HepG2 (cell line): ENCODE data around the gene BCAR3. TPM values are rescaled to one million over a fixed set of nuclear protein-coding genes. Genes with fewer than 3 reads are reported as not detected.

ENCODE experiments used
- CREB1 ChIP-seq, 2 experiments: fragments of 450-650 bp in 1 of 2; IDR thresholded peaks; 2 replicates each; pipeline ENCODE4 v1.6.1; 2016 to 2017; ENCODE audit warnings: control low read depth in 1 of 2, mild to moderate bottlenecking in 1 of 2, missing compliant biosample characterization in 1 of 2, missing genetic modification characterization in 1 of 2
- CREM ChIP-seq, 2 experiments: sonication (generic) in 1 of 2; formaldehyde crosslinking in 1 of 2; IDR thresholded peaks; 2 replicates each; pipeline versions ENCODE4 v1.4.0 to v1.6.1; 2016 to 2020; ENCODE audit warnings: antibody characterized with exemption in 1 of 2, mild to moderate bottlenecking in 1 of 2, missing genetic modification reagents in 1 of 2
- DNMT1 ChIP-seq: sonication (generic); formaldehyde crosslinking; IDR thresholded peaks from 2 replicates; pipeline ENCODE4 v1.5.1; 2020; ENCODE audit warnings: mild to moderate bottlenecking, missing genetic modification reagents
- EP300 ChIP-seq, 3 experiments: sonication (generic) in 1 of 3; formaldehyde crosslinking in 1 of 3; IDR thresholded peaks; 2 replicates each; pipeline versions ENCODE4 v1.5.1 to v1.6.1; 2011 to 2020; ENCODE audit warnings: low read depth in 2 of 3, low read length in 2 of 3, borderline replicate concordance in 1 of 3, improper control_type of control experiment in 1 of 3, mild to moderate bottlenecking in 1 of 3, missing genetic modification reagents in 1 of 3, moderate library complexity in 1 of 3
- FOXA3 ChIP-seq: IDR thresholded peaks from 2 replicates; pipeline ENCODE4 v1.6.1; 2016; ENCODE audit warnings: missing genetic modification reagents, missing compliant biosample characterization
- GATAD2A ChIP-seq: IDR thresholded peaks from 2 replicates; pipeline ENCODE4 v1.6.1; 2016
- GFI1 ChIP-seq: sonication (generic); formaldehyde crosslinking; IDR thresholded peaks from 2 replicates; pipeline ENCODE4 v1.5.0; 2020; ENCODE audit warnings: missing genetic modification reagents, mild to moderate bottlenecking, borderline replicate concordance
- HNF4G ChIP-seq, 2 experiments: sonication (generic) in 1 of 2; formaldehyde crosslinking in 1 of 2; IDR thresholded peaks; 2 replicates each; pipeline versions ENCODE4 v1.4.0 to v1.6.1; 2011 to 2020; ENCODE audit warnings: borderline replicate concordance in 2 of 2, low read depth in 2 of 2, mild to moderate bottlenecking in 2 of 2, low read length in 1 of 2, missing genetic modification reagents in 1 of 2, moderate library complexity in 1 of 2
- HNRNPH1 ChIP-seq: fragments of 200-400 bp; formaldehyde crosslinking; optimal IDR thresholded peaks from 2 replicates; pipeline ENCODE3; 2017; ENCODE audit warnings: mild to moderate bottlenecking, low read depth, low read length
- NFYC ChIP-seq: IDR thresholded peaks from 2 replicates; pipeline ENCODE4 v1.6.1; 2016; ENCODE audit warnings: missing genetic modification reagents, missing compliant biosample characterization
- REPIN1 ChIP-seq: sonication (generic); formaldehyde crosslinking; IDR thresholded peaks from 2 replicates; pipeline ENCODE4 v1.8.0; 2022; ENCODE audit warnings: missing genetic modification reagents, low read depth, mild to moderate bottlenecking, borderline replicate concordance
- SAFB2 ChIP-seq: sonication (generic); formaldehyde crosslinking; IDR thresholded peaks from 2 replicates; pipeline ENCODE4 v1.5.1; 2020; ENCODE audit warnings: missing genetic modification reagents, low read depth, mild to moderate bottlenecking, borderline replicate concordance
- SAP130 ChIP-seq: IDR thresholded peaks from 2 replicates; pipeline ENCODE4 v1.6.1; 2016; ENCODE audit warnings: low read depth
- SIN3A ChIP-seq: IDR thresholded peaks from 2 replicates; pipeline ENCODE4 v1.6.1; 2011; ENCODE audit warnings: low read depth, mild to moderate bottlenecking, control low read depth, low read length, borderline replicate concordance
- SOX13 ChIP-seq, 3 experiments: fragments of 450-650 bp in 1 of 3; sonication (generic) in 1 of 3; formaldehyde crosslinking in 1 of 3; IDR thresholded peaks in 2 of 3; conservative IDR thresholded peaks in 1 of 3; 2 replicates each; pipeline versions ENCODE4 v1.5.0 to v1.6.1; 2016 to 2020; ENCODE audit warnings: antibody characterized with exemption in 1 of 3, mild to moderate bottlenecking in 1 of 3, missing compliant biosample characterization in 1 of 3, missing genetic modification reagents in 1 of 3, moderate library complexity in 1 of 3
- SRY ChIP-seq: sonication (generic); formaldehyde crosslinking; IDR thresholded peaks from 2 replicates; pipeline ENCODE4 v1.8.0; 2022; ENCODE audit warnings: mild to moderate bottlenecking, missing genetic modification reagents
- TBX2 ChIP-seq: sonication (generic); formaldehyde crosslinking; IDR thresholded peaks from 2 replicates; pipeline ENCODE4 v1.5.0; 2020; ENCODE audit warnings: missing genetic modification reagents, mild to moderate bottlenecking, borderline replicate concordance
- TFE3 ChIP-seq: IDR thresholded peaks from 2 replicates; pipeline ENCODE4 v1.6.1; 2016
- THAP8 ChIP-seq: sonication (generic); formaldehyde crosslinking; IDR thresholded peaks from 2 replicates; pipeline ENCODE4 v1.5.1; 2020; ENCODE audit warnings: missing genetic modification reagents, mild to moderate bottlenecking, borderline replicate concordance
- ZBTB1 ChIP-seq: sonication (generic); formaldehyde crosslinking; IDR thresholded peaks from 2 replicates; pipeline ENCODE4 v1.4.0; 2020; ENCODE audit warnings: missing genetic modification reagents, borderline replicate concordance
- ZBTB21 ChIP-seq: sonication (generic); formaldehyde crosslinking; IDR thresholded peaks from 2 replicates; pipeline ENCODE4 v1.4.0; 2020; ENCODE audit warnings: missing genetic modification reagents
- ZBTB7A ChIP-seq: sonication (generic); formaldehyde crosslinking; IDR thresholded peaks from 2 replicates; pipeline ENCODE4 v1.8.0; 2022; ENCODE audit warnings: mild to moderate bottlenecking, missing genetic modification reagents
- ZFP36L1 ChIP-seq: sonication (generic); formaldehyde crosslinking; IDR thresholded peaks from 2 replicates; pipeline ENCODE4 v1.8.0; 2022; ENCODE audit warnings: mild to moderate bottlenecking, missing genetic modification reagents, moderate library complexity
- ZFY ChIP-seq: sonication (generic); formaldehyde crosslinking; IDR thresholded peaks from 2 replicates; pipeline ENCODE4 v1.4.0; 2020; ENCODE audit warnings: missing genetic modification reagents
- ZMYM2 ChIP-seq: sonication (generic); formaldehyde crosslinking; IDR thresholded peaks from 2 replicates; pipeline ENCODE4 v1.8.0; 2022; ENCODE audit warnings: mild to moderate bottlenecking, missing genetic modification reagents
- ZNF703 ChIP-seq: sonication (generic); formaldehyde crosslinking; IDR thresholded peaks from 2 replicates; pipeline ENCODE4 v1.5.1; 2020; ENCODE audit warnings: missing genetic modification reagents, mild to moderate bottlenecking, moderate library complexity, borderline replicate concordance
- ZNF770 ChIP-seq: sonication (generic); formaldehyde crosslinking; IDR thresholded peaks from 2 replicates; pipeline ENCODE4 v1.5.0; 2020; ENCODE audit warnings: mild to moderate bottlenecking, missing genetic modification reagents
- polyA plus RNA-seq, 8 experiments: library from polyadenylated mRNA; depleted of rRNA in 3 of 8; stranded (reverse) in 7 of 8; unstranded in 1 of 8; fragments of >200 nt; fragmentation: Illumina TruSeq in 4 of 8; extraction: Trizol in 4 of 8; gene quantifications; 2 replicates each; pipeline versions ENCODE4 v1.2.1 to v1.2.3, GENCODE V29; 2011 to 2016; ENCODE audit warnings: low read depth in 4 of 8, missing spikeins in 1 of 8, mixed read lengths in 1 of 8; ENCODE audit not compliant: insufficient read depth in 1 of 8
- total RNA-seq, 5 experiments: library from RNA; depleted of rRNA; stranded (reverse); fragments of >200 nt; fragmentation: Illumina TruSeq; extraction: Trizol; gene quantifications; 2 replicates each; pipeline ENCODE4 v1.2.3, GENCODE V29; 2016; ENCODE audit warnings: low read depth in 1 of 5

The BCAR3 gene
- total and polyA plus RNA-seq, 2 of the 13 experiments (the other 11 are each of a cell fraction or from before 2014, with no cell fraction given), result 3.6 to 4.8 TPM

GRCh38 chr1:93690341-93690740 is 8.7 kb upstream of the BCAR3 start (continued):
- TF ChIP-seq ZNF770 (CRISPR knock-in tag) (no peak), ZBTB1 (no peak), HNRNPH1 (no peak), REPIN1 (CRISPR knock-in tag) (no peak), SAFB2 (CRISPR knock-in tag) (no peak), DNMT1 (CRISPR knock-in tag) (no peak), ZFP36L1 (CRISPR knock-in tag) (no peak), THAP8 (CRISPR knock-in tag) (no peak), CREM (IDR thresholded peaks at IDR 0.05) (peak; percentile 21; the same call in 1 of the 2 replicates), CREM (CRISPR knock-in tag; IDR thresholded peaks at IDR 0.05) (no peak), EP300 (IDR thresholded peaks at IDR 0.05; ENCODE audit: low read depth in 2 of 2, low read length in 2 of 2) (no peak), EP300 (CRISPR knock-in tag; IDR thresholded peaks at IDR 0.05; ENCODE audit: borderline replicate concordance) (no peak), FOXA3 (CRISPR knock-in tag) (no peak), SAP130 (CRISPR knock-in tag) (peak; percentile 33; the same call in 1 of the 2 replicates), HNF4G (IDR thresholded peaks at IDR 0.05; ENCODE audit: borderline replicate concordance, low read depth, low read length) (peak; percentile 60; the same call in 1 of the 2 replicates), HNF4G (CRISPR knock-in tag; IDR thresholded peaks at IDR 0.05; ENCODE audit: borderline replicate concordance, low read depth) (no peak), TFE3 (CRISPR knock-in tag) (no peak), ZNF703 (no peak), ZFY (no peak), NFYC (no peak), GATAD2A (peak; percentile 56), GFI1 (CRISPR knock-in tag) (peak; percentile 87; the same call in 1 of the 2 replicates), ZMYM2 (CRISPR knock-in tag) (no peak), ZBTB7A (CRISPR knock-in tag) (no peak), ZBTB21 (CRISPR knock-in tag) (no peak), SRY (CRISPR knock-in tag) (no peak), SIN3A (no peak), SOX13 (IDR thresholded peaks at IDR 0.05) (no peak), SOX13 (CRISPR knock-in tag; conservative IDR thresholded peaks at IDR 0.05 in 1 of 2, IDR thresholded peaks at IDR 0.05 in 1 of 2) (no peak), TBX2 (CRISPR knock-in tag) (no peak), CREB1 (IDR thresholded peaks at IDR 0.05) (no peak), CREB1 (CRISPR knock-in tag; IDR thresholded peaks at IDR 0.05) (no peak)
